GM18499 (cell line): ENCODE data around the gene MICALL2.

Experiments used
- ATAC-seq: cut with Tn5 transposase; IDR thresholded peaks from one replicate; pipeline ENCODE4 v1.9.1; 2021; ENCODE audit warnings: moderate number of reproducible peaks; ENCODE audit not compliant: insufficient read depth, unreplicated experiment

MICALL2 gene

DNA sequence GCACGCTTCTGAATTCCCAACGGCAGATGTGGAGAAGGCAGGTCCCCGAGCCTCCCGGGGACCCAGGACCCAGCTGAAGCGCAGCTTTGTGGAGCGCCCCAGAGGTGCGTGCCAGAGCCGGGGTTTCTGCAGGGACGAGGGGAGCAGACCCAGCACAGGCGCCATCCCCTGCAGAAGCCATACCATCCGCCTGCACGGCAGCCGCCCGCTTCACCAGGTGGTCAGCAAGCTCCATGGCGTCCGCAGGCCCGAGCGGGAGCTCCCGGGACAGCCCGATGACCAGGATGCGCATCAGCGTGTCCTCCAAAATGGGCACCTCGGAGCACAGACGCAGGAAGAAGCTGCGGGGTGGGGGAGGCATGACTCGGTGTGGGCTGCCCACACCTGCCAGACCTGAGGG, 34.3 kb upstream of the MICALL2 start:
- no peak for ATAC-seq

DNA sequence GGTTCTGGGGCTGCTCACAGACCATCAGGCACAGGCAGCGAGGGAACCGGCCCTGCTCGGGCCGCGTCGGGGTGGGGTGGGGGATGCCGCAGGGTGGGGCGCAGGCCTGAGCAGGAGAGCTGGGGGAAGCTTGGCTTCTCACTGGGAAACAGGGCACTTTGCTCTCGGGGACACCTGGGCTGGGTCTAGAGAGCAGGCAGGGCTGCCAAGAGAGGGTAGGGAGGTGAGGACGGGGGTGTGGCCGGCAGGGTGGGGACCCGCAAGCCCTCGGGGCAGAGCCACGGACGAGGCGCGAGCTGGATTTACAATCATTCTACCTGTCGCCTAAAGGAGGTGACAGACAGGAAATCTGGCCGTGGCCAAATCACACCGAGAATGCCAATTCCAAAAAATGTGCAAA, 33.9 kb upstream of the MICALL2 start:
- ATAC-seq = no peak

DNA sequence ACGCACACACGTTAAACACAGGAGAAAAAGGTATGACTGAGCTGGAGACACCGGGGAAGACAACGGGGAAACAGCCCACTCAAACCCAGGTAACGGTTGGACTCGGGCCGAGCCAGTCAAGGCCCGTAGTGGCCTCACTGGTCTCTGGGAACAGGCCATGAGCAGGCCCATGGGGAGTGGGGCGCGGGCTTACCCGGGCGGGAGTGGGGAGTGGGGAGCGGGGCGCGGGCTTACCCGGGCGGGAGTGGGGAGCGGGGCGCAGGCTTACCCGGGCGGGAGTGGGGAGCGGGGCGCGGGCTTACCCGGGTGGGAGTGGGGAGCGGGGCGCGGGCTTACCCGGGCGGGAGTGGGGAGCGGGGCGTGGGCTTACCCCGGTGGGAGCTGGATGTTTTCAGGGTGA, 33.4 kb upstream of the MICALL2 start:
- no peak for ATAC-seq

DNA sequence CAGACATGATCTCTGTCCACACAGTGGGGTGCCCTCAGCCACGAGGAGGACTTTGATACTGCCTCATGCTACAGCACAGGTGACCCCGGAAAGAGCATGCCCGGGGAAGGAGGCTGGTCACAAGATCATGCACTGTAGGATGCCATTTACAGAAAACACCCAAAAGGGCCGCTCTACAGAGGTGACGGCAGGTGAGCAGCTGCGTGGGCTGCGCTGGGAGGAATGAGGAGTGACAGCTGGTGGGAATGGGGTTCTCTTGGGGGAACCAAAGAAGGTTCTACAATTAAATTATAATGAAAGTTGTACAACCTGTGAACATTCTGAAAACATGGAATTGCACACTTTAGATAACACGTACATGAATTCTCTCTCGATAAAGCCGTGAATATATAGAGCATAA, 33.0 kb upstream of the MICALL2 start:
- ATAC-seq = no peak

DNA sequence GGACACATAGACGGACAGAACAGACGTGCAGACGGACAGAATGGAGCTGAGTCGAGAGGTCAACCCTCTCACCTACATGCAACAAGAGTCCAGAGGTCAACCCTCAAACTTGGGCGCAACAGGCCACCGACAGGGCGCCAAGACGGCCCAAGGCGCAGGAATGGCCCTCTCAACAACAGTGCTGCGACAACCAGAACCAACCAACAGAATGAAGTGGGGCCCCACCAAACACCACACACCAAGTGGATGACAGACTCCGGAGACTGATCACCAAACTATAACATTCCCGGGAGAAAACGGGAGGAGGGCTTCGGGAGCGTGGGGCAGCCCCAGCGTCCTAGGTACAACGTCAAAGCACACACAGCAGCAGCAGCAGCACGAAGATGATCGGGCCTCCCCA, 31.6 kb upstream of the MICALL2 start:
- no peak for ATAC-seq

DNA sequence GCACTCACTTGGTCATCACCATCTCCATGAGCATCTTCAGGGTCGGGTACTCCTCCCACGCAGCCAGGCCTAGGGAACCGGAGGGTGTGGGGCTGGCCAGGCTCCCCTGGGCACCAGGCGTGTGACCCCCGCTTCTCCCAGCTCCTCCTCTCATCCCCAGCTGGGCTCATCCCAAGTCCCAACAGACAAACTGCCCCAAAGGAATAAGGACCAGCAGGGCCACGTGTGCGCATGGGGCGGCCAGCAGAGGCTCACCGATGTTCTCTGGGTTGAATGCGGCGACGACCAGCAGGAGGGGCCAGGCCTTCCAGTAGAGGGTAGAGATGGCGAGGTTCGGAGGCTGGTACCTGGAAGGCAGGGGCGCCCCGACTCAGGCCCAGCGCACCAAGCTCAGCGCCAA, 30.1 kb upstream of the MICALL2 start:
- no peak for ATAC-seq

DNA sequence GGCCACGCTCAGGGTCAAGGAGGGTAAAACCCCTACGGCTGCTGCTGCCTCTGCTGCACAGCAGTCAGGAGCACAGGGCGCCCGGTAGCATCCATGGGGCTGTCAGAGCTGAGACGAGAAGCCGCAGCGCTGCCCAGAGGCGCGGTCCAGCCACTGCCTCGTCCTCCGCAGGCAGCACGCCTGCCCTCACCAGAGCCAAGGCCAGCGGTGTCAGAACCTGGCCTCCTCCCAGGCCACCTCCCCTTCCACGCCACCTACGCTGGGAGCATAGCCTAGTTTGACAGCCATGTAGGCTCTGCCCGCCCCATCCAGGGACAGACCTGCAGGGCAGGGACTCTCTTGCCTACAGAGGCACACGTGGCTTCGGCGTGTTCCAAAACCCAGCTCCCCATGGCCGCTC, 28.7 kb upstream of the MICALL2 start:
- no peak for ATAC-seq

DNA sequence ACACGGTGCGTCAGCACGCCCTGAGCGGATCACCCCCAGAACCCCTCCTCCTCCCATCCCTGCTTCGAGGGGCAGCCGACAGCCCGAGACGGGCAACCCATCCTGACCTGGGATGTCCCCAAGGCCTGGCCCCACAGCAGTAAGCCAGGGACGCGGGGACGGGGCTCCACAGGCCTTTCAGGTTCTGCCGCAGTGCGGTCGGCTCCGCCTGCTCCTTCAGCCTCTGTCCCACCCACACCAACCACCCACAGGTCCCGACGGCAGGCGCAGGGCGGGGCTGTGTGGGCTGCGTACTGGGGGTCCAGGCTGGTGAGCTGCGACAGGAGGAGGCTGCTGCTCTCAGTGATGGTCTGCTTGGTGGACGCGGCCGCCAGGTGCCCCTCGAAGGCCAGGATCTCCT, 28.2 kb upstream of the MICALL2 start:
- ATAC-seq = no peak

DNA sequence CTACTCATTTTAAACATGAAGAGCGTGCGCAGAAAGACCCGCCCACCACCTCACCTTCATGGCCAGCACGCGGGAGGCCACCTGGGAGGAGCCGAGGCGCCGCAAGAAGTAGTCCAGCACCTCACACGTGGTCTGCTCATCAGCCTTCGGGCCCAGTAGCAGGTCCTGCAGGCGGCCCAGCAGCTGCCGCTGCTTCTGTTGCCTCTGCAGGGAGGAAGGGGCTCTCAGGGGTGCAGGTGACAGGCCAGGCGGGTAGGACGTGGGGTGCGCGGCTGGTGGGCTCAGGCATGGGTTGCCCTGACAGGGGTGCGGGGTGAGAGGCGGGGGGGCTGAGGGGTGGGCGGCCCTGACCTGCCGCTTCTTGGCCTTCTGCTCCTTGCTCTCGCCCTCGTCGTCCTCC, 27.3 kb upstream of the MICALL2 start:
- ATAC-seq = no peak

DNA sequence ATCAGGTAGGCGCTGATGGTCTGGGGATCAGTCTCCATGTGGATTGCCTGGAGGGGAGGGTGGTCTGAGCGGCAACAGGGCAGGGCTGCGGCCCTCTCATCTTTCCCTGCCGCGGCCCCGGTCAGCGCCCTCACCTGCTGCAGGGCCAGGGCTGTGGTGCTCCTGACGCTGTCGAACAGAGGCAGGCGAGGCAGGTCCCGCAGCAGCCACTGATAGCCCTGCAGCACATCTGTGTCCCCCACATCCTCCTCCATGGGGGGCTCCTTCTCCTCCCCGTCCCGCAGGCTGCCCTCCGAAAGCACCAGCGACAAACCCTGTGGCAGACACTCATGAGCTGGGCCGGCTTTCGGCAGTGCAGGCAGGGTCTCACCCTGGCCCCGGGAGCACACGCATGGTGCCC, 25.9 kb upstream of the MICALL2 start:
- ATAC-seq = no peak

DNA sequence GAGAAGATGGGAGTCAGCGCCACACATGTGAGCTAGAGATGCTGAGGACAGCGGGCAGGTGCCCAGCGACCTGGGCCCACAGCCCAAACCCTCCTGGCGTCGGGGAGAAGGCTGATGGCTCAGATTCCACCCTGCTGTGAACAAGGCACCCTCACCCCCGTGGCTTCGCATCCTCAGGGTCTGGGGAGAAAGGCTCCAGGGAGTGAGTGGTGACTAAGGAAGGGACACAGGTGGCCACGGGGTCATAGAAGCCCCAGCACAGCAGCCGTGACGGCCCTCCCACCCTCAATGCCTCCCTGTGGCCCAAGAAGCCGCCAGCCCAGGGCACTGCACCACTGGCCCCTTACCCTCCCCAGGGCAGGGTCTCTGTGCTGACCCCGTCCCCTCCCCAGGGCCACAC, 25.3 kb upstream of the MICALL2 start:
- ATAC-seq = no peak

DNA sequence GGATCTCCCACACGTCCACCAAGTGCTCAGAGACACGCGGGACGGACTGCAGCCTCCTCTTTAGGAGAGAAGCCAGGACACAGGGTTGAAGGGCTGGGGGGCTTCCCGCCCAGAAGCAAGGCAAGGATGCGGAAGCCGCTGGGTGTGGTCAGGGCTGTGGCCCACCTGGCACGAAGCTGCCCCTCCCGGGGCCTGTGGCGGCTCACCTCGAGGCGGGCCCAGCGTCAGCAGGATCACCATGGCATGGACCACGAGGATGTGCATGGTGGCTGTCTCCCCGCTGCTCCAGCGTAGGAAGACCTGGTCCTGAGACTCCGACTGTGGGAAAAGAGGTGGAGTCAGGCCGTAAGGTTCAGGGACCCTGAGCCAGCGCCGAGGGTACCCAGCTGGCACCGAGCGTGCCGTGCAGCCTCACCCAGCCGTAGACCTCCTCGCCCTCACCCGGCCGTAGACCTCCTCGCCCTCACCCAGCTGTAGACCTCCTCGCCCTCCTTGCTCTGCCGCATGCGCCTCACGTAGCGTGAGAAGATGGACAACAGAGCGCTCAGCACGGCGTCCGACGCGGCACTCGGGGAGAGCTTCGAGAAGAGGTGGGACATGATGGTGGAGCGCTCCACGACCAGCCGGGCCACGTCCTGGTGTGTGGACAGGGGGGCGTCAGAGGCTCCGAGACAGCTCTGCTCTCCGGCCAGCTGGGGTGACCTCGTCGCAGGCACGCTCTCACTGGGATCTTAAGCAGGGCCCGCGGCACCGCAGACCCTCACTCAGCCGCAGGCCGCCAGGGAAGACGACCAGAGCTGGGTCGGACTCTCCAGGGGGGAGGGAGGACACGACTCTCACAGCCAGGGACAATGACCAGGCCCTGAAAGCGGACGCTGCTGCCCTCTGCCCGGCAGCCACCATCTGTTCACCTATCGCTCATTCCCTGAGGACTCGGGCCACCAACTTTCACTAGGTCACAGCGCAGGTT, 24.6 kb upstream of the MICALL2 start:
- ATAC-seq = no peak

DNA sequence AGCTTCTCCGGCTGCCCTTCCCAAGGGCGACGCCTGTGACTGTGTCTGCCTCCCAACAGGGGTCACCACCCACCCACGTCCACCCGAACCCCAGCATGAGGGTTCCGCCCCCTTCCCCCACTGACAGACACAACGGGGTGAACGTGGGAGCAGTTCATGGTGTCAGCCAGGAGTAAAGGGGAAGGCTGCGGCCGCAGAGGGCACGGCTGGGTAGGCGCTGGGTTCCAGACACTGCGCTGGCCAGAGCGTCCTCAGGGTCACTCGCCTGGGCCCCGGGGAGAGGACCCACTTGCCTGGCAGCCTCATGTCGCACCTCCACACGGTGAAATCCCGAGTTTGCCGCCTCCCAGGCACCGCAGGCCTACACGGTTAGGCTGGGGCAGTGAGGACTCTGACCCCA, 23.8 kb upstream of the MICALL2 start:
- ATAC-seq = no peak

DNA sequence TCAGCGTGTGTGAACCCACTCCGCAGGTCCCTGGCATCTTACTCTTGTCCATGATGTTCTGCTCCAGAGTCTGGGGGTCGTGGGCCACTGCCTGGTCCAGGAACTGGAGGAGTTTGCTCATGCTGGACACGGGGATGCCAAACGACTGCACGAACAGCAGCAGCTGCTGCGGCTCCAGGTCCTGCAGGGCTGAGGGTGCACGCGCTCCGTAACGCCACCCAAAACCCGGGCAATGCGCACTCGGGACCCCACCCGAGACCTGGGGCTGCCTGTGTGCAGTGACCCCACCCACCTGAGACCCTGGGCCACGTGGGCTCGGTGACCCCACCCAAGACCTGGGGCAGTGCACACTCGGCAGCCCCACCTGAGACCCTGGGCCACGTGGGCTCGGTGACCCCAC, 22.0 kb upstream of the MICALL2 start:
- ATAC-seq = no peak

DNA sequence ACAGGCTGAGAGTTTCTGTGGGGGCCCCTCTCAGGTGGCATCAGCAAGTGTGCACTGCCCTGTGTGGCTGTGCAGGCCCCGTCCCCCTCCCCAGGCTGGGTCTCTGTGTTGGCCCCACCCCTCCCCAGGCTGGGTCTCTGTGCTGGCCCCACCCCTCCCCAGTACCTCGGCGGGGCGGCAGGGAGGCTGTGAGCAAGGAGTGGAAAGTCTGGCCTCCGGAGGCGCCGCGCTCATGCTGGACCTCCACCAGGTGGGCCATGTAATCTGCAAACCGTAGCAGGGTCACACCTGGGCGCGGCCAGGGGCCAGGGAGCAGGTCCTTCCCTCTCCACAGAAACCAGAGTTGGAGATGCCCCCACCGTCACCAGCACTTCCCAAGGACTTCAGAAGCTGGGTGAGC, 21.4 kb upstream of the MICALL2 start:
- ATAC-seq = no peak

DNA sequence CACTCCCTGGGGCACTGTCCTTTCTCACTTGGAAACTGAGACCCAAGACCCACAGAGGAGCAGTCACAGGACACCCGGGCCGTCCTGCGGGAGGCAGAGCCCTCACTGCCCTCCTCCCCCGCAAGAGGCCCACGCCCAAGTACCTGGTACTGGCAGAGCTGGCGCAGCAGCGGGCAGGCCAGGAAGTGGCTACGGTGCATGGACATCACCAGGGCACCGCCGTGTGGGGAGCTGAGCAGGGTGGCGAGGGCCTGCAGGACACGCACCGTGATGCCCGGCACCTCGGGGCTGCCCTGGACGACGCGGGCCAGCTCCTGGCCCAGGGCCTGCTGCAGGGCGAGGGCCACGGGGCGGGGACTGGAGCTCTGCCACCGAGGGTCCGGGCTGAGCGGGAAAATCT, 20.0 kb upstream of the MICALL2 start:
- no peak for ATAC-seq

DNA sequence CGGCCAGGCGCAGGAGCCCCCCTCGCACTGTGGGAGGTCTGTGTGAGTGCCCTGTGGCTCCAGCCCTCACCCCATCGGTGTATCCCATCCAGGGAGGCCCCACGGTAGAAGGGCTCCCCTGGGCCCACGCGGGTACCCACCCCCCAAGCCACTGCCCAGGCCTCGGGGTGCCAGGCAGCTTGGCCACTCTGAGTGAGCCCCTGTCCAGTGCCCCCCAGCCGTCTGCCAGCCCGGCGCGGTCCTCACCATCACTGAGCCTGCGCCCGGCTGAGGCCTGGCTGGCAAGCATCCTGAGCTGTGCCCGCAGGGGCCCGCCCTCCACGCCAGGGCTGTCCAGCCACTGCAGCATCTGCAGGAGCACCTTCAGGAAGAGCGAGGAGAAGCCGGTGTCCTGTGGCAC, 19.2 kb upstream of the MICALL2 start:
- ATAC-seq = no peak

DNA sequence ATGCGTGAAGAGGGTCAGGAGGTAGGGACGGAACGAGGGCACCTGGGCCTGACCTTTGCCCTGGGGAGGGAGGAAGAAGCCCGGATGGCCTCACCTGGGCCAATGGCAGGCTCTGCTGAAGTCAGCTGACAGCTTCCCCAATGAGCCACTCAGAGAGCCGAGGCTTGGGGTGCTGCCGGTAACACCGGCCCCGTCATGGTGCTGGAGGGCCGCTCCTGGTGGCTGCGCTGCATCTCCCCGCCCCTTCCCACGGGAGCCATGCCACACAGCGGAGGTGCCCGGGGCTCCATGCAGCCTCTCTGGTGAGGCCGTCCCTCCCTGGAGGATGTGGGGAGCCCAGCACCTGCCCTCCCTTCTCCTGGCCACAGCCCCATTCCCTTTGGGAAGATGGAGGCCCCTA, 17.6 kb upstream of the MICALL2 start:
- no peak for ATAC-seq

DNA sequence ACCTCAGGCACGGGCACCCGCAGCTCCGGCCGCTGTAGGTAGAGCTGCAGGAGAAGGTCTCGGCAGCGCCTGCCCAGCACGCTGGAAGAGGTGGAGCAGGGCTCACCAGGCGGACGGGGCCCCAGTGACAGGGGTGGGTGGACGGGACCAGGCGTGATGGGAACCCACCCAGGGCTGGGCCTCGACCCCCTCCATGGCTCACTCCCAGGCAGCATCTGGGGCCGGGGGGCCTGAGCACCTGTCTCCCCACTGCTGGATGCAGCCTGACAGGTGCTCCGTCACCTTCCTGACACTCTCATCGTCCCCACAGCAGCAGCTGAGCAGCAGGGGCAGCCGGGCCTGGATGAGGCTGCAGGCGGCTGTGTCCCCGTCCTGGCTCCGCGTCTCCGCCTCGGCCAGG, 16.7 kb upstream of the MICALL2 start:
- ATAC-seq = no peak

DNA sequence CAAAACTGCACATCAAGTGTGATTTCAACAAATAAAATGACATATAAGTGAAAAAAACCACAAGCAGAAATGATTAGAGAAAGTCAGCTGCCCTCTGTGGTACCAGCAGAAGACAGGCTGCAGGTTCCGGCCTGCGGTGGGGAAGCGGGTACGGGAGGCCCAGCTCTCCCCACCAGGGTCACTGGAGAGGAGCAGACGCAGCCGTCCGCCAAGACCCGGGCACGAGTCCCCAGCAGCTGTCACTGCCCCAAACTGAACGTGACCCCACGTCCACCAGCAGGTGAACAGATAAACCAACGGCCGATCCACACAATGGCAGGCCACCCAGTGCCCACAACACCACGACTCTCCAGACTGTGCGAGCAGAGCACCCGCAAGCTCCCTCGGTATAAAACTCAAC, 16.1 kb upstream of the MICALL2 start:
- no peak for ATAC-seq

DNA sequence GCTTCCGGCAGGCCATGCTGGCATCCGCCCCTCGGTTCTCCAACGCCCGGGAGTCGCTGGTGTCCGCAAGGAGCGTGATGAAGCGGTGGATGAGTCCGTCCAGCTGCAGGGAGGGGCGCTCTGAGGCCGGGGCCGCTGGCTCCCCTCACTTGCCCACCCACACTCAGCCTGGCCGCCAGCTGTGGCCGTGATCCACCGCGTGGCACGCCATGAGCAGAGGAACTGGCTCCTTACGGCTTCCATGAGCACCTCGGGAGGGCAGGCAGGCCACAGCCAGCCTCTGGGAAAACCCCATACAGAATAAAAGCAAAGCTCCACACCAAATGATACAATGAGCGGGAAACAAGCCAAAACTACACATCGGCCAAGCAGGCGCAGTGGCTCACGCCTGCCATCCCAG, 15.5 kb upstream of the MICALL2 start:
- ATAC-seq = no peak

DNA sequence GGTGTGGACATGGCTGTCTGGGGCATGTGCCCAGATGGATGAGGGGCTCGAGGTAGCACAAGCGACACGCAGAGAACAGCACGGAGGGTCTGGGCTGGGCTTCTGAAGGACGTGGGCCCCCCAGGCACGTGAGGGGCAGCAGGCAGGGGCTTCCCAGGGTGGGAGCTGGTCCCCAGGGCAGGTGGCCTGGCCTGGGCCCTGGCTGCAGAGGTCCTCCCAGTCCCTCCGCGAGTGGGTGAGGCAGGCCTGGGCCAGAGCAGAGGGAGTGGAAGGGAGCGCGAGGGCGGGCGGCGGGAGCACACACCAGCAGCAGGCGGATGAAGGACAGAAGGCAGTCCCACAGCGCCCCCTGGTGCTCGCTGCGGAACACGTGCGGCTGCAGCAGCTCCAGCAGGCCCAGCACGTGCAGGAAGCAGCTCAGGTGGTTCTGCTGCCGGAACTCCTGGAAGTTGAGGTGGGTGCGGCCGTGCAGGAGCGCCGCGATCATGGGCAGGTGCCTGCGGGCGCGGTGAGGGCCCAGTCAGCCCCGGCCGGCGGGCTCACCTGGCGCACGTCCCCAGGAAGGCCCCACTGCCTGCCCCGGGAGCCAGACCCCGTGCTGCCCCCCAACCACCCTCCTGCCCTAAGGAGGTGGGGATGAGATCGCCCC, 14.7 kb upstream of the MICALL2 start:
- no peak for ATAC-seq
